ENCODE measurements around the gene POLD2. TPM values are rescaled to one million over a fixed set of nuclear protein-coding genes. Genes with fewer than 3 reads are reported as not detected.
A peak's percentile ranks its signal among the peaks of the same experiment; 100 is the strongest.
"Not testable (repeated sequence)": the region's sequence is repeated elsewhere in the genome, so short reads cannot be mapped to it uniquely, and the experiment has no call there.

POLD2 gene
- total RNA-seq, result 44.6 and 55.5 TPM in 2 replicates

GRCh38 chr7:44123190-44124003, at the start of gene POLD2:
Gene POLD2 (minus strand): TSS chr7:44123548. CDS start chr7:44122053, 1,495 bp downstream.
- peak; percentile 39 for DNase-seq (ENCODE audit: extremely low read depth, low read depth, low spot score)

- no peak for DNase-seq (ENCODE audit: extremely low read depth, low read depth, low spot score)
These were observed 49.6 kb upstream of the POLD2 start for GRCh38 chr7:44172803-44173424.

GRCh38 chr7:44172352-44172751, 49.0 kb upstream of the POLD2 start:
- DNase-seq (ENCODE audit: extremely low read depth, low read depth, low spot score), result no peak

DNA sequence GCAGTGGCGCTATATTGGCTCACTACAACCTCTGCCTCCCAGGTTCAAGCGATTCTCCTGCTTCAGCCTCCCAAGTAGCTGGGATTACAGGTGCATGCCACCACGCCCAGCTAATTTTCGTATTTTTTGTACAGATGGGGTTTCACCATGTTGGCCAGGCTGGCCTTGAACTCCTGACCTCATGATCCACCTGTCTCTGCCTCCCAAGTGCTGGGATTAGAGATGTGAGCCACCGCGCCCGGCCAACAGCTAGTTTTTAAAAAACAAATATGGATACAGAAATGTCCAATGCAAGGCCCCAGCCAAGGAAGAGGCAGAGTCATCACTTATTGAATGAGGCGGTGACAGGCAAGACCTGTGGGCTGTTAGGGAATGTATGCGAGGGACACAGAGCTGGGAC, 48.6 kb upstream of the POLD2 start:
- not testable (repeated sequence) for DNase-seq (ENCODE audit: extremely low read depth, low read depth, low spot score)

DNA sequence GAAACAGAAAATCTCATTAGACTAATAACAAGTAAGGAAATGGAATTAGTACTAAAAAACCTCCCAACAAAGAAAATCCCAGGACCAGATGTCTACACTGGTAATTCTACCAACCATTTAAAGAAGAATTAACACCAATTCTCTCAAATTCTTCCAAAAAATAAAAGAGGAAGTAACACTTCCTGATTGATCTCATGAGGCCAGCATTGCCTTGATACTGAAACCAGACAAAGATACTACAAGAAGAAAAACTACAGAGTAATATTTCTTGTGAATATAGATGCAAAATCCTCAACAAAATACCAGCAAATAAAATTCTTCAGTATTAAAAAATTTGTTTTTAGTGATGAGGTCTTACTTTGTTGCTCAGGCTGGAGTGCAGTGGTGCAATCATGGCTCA, 44.6 kb upstream of the POLD2 start:
- DNase-seq (ENCODE audit: extremely low read depth, low read depth, low spot score), result no peak

- DNase-seq (ENCODE audit: extremely low read depth, low read depth, low spot score), result no peak
These were observed 40.2 kb upstream of the POLD2 start for GRCh38 chr7:44163591-44163990.

DNA sequence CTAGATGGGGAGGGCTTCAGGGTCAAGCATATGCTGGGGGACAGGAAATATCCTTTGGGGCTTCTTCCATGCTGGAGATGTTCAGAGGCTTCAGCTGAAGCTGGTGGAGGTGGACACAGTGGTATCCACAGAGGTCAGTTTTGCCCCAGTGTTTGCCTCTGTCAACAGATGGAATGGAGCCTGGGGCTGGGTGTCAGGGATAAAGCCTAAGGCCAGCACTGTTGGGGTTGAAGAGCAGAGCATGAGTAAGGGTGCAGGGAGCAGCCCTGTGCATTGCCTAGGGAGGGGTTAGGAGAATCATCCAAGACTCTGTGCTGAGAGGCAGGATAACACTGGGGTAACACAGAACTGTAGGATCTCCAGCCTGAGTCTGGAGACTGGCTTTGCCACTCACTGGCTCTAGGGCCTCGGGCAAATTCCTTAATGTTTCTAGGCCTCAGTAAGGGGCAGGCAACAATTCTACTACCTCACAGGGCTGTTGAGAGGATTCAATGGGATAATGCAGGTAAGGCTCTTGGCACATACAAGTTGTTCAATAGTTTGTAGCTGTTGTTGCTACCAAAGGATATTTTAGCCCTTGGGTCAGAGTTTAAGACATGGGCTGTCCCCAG, 39.5 kb upstream of the POLD2 start:
- no peak for DNase-seq (ENCODE audit: extremely low read depth, low read depth, low spot score)

- DNase-seq (ENCODE audit: extremely low read depth, low read depth, low spot score), result no peak
These were observed 38.8 kb upstream of the POLD2 start for GRCh38 chr7:44162179-44162578.

- DNase-seq (ENCODE audit: extremely low read depth, low read depth, low spot score), result no peak
These were observed 38.0 kb upstream of the POLD2 start for GRCh38 chr7:44161371-44161770.

GRCh38 chr7:44159824-44160630, 36.7 kb upstream of the POLD2 start:
- DNase-seq (ENCODE audit: extremely low read depth, low read depth, low spot score), result no peak

DNA sequence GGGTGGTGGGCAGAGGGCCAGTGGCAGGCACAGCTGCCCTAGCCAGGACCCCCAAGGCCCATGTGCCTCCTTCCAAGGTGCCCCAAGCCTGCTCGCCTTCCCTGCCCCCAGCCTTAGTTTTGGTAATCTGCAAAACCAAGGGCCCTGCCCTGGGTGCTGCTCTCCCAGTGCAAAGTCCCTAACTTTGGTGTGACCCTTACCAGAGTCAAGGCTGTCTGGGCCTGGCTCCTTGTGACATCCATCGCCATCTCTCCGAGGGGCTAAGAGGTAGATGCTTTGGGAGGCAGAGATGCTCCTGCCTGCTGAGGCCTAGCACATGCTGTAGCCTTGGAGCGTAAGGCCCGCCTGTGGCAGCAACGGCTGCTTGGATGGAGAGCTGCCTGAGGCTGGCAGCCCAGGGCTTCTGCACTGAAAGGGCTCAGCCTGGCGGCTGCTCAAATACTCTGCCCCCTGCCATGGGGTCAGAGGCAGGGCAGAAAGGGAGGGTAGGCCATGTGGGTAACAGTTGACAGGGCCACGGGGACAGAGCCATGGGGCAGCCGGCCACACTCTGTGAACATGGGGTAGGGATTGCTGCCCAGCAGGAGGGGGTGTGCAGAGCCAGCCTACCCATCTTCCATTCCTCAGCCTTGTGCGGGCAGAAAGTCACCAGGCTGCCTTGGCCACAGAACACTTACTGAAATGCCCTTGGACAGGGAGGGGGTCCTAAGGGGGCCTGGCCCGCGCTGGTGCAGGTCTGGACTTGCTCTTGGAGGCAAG, 35.7 kb upstream of the POLD2 start:
- no peak for DNase-seq (ENCODE audit: extremely low read depth, low read depth, low spot score)

- DNase-seq (ENCODE audit: extremely low read depth, low read depth, low spot score), result no peak
These were observed 34.9 kb upstream of the POLD2 start for GRCh38 chr7:44158096-44158872.

GRCh38 chr7:44157116-44158080, 34.0 kb upstream of the POLD2 start:
- DNase-seq (ENCODE audit: extremely low read depth, low read depth, low spot score), result no peak

GRCh38 chr7:44156453-44157010, 33.2 kb upstream of the POLD2 start:
- no peak for DNase-seq (ENCODE audit: extremely low read depth, low read depth, low spot score)

- DNase-seq (ENCODE audit: extremely low read depth, low read depth, low spot score), result no peak
These were observed 32.1 kb upstream of the POLD2 start for GRCh38 chr7:44155191-44156185.

- no peak for DNase-seq (ENCODE audit: extremely low read depth, low read depth, low spot score)
These were observed 31.4 kb upstream of the POLD2 start for GRCh38 chr7:44154703-44155102.

GRCh38 chr7:44153948-44154335, 30.6 kb upstream of the POLD2 start:
- DNase-seq (ENCODE audit: extremely low read depth, low read depth, low spot score), result no peak

All from glomerular endothelial cell (primary cell).